Skeletal muscle satellite cell (primary cell): ENCODE measurements around the gene THBS2.

ENCODE experiments used
- H3K27me3 ChIP-seq: 2 replicates; pipeline ENCODE4 v1.7.0; 2013; ENCODE audit warnings: low read length; ENCODE audit not compliant: control insufficient read depth, insufficient read depth
- H3K36me3 ChIP-seq: 2 replicates; pipeline ENCODE4 v1.7.0; 2013; ENCODE audit warnings: mild to moderate bottlenecking, control low read depth, low read length; ENCODE audit not compliant: insufficient read depth
- H3K4me1 ChIP-seq: 2 replicates; pipeline ENCODE4 v1.7.0; 2013; ENCODE audit warnings: low read length; ENCODE audit not compliant: control insufficient read depth, insufficient read depth
- H3K4me2 ChIP-seq: 2 replicates; pipeline ENCODE4 v1.7.0; 2013; ENCODE audit warnings: mild to moderate bottlenecking, low read length
- H3K4me3 ChIP-seq: 2 replicates; pipeline ENCODE4 v1.7.0; 2013; ENCODE audit warnings: low read length
- H3K9ac ChIP-seq: 2 replicates; pipeline ENCODE4 v1.7.0; 2013; ENCODE audit warnings: mild to moderate bottlenecking, low read depth, low read length, moderate library complexity
- H3K9me3 ChIP-seq: replicated peaks from 2 replicates; pipeline ENCODE4 v1.7.0; 2013; ENCODE audit warnings: mild to moderate bottlenecking, control low read depth, low read length

THBS2 gene

GRCh38 chr6:169247419-169247818 lies 6.2 kb downstream of the THBS2 start:
- Histone ChIP-seq H3K9ac (no peak overlapping the region), H3K27me3 (no peaks in the 10 kb centered on the region), H3K4me2 (no peak overlapping the region), H3K4me3 (no peak overlapping the region), H3K9me3 (no peaks in the 10 kb centered on the region), H3K4me1 (peaks cover 11% of the 10 kb centered on the region), H3K36me3 (no peaks in the 10 kb centered on the region)

- Histone ChIP-seq H3K4me1 (peaks cover 11% of the 10 kb centered on the region), H3K4me2 (no peak overlapping the region), H3K9me3 (no peaks in the 10 kb centered on the region), H3K4me3 (no peak overlapping the region), H3K27me3 (no peaks in the 10 kb centered on the region), H3K36me3 (no peaks in the 10 kb centered on the region), H3K9ac (no peak overlapping the region)
Observed at GRCh38 chr6:169246445-169246844, 7.2 kb downstream of the THBS2 start.

- Histone ChIP-seq H3K36me3 (no peaks in the 10 kb centered on the region), H3K27me3 (no peaks in the 10 kb centered on the region), H3K9ac (no peak overlapping the region), H3K9me3 (no peaks in the 10 kb centered on the region), H3K4me1 (no peaks in the 10 kb centered on the region), H3K4me3 (no peak overlapping the region), H3K4me2 (no peak overlapping the region)
Observed at GRCh38 chr6:169244684-169245383, 8.8 kb downstream of the THBS2 start.

GRCh38 chr6:169243661-169244060 lies 10.0 kb downstream of the THBS2 start:
- no peaks in the 10 kb centered on the region for H3K27me3 ChIP-seq
- H3K4me3 ChIP-seq: no peak overlapping the region
- H3K36me3 ChIP-seq: peaks cover under 1% of the 10 kb centered on the region
- H3K4me2 ChIP-seq: no peak overlapping the region
- no peak overlapping the region for H3K9ac ChIP-seq
- no peaks in the 10 kb centered on the region for H3K9me3 ChIP-seq
- H3K4me1 ChIP-seq: no peaks in the 10 kb centered on the region

- Histone ChIP-seq H3K9ac (no peak overlapping the region), H3K9me3 (no peaks in the 10 kb centered on the region), H3K27me3 (no peaks in the 10 kb centered on the region), H3K4me3 (no peak overlapping the region), H3K4me1 (no peaks in the 10 kb centered on the region), H3K4me2 (no peak overlapping the region), H3K36me3 (peaks cover 3% of the 10 kb centered on the region)
Observed at GRCh38 chr6:169243186-169243585, 10.5 kb downstream of the THBS2 start.

- peaks cover 3% of the 10 kb centered on the region for H3K36me3 ChIP-seq
- no peaks in the 10 kb centered on the region for H3K27me3 ChIP-seq
- H3K4me2 ChIP-seq: no peak overlapping the region
Observed at GRCh38 chr6:169241688-169242350, 11.8 kb downstream of the THBS2 start.

GRCh38 chr6:169240591-169241390 lies 12.9 kb downstream of the THBS2 start:
- H3K4me1 ChIP-seq: no peaks in the 10 kb centered on the region
- H3K9me3 ChIP-seq: no peaks in the 10 kb centered on the region
- H3K36me3 ChIP-seq: peaks cover 3% of the 10 kb centered on the region

More at GRCh38 chr6:169241688-169242350, 11.8 kb downstream of the THBS2 start:
- H3K9me3 ChIP-seq: no peaks in the 10 kb centered on the region
- H3K4me1 ChIP-seq: no peaks in the 10 kb centered on the region
- no peak overlapping the region for H3K4me3 ChIP-seq
- H3K9ac ChIP-seq: no peak overlapping the region

GRCh38 chr6:169240125-169240524 lies 13.5 kb downstream of the THBS2 start:
- Histone ChIP-seq H3K4me3 (no peak overlapping the region), H3K4me2 (no peak overlapping the region), H3K9me3 (no peaks in the 10 kb centered on the region), H3K27me3 (no peaks in the 10 kb centered on the region), H3K4me1 (no peaks in the 10 kb centered on the region), H3K9ac (no peak overlapping the region), H3K36me3 (peaks cover 3% of the 10 kb centered on the region)

More at GRCh38 chr6:169240591-169241390, 12.9 kb downstream of the THBS2 start:
- H3K4me3 ChIP-seq: no peak overlapping the region
- no peaks in the 10 kb centered on the region for H3K27me3 ChIP-seq
- H3K4me2 ChIP-seq: no peak overlapping the region
- no peak overlapping the region for H3K9ac ChIP-seq

- Histone ChIP-seq H3K9me3 (no peaks in the 10 kb centered on the region), H3K9ac (no peak overlapping the region), H3K36me3 (peaks cover 3% of the 10 kb centered on the region), H3K4me3 (no peak overlapping the region), H3K27me3 (no peaks in the 10 kb centered on the region), H3K4me1 (no peaks in the 10 kb centered on the region), H3K4me2 (no peak overlapping the region)
Observed at GRCh38 chr6:169239181-169239580, 14.5 kb downstream of the THBS2 start.

GRCh38 chr6:169238766-169239165 lies 14.9 kb downstream of the THBS2 start:
- peaks cover 3% of the 10 kb centered on the region for H3K36me3 ChIP-seq
- no peak overlapping the region for H3K4me2 ChIP-seq
- H3K4me1 ChIP-seq: no peaks in the 10 kb centered on the region
- H3K27me3 ChIP-seq: no peaks in the 10 kb centered on the region
- no peak overlapping the region for H3K4me3 ChIP-seq
- no peaks in the 10 kb centered on the region for H3K9me3 ChIP-seq
- H3K9ac ChIP-seq: no peak overlapping the region

- Histone ChIP-seq H3K36me3 (peaks cover 8% of the 10 kb centered on the region), H3K27me3 (no peaks in the 10 kb centered on the region), H3K4me1 (no peaks in the 10 kb centered on the region), H3K4me3 (no peak overlapping the region), H3K9ac (no peak overlapping the region), H3K4me2 (no peak overlapping the region), H3K9me3 (peaks cover 4% of the 10 kb centered on the region)
Observed at GRCh38 chr6:169237496-169238134, 16.0 kb downstream of the THBS2 start.
